HCT116 (cell line): Measurements from ENCODE around the gene LAMTOR4.

Experiments
- EGR1 ChIP-seq: IDR thresholded peaks from 2 replicates; pipeline ENCODE4 v1.6.1; 2012; ENCODE audit warnings: low read depth
- EZH2 ChIP-seq: fragments of 200-600 bp; sonication (generic); IDR thresholded peaks from 2 replicates; pipeline ENCODE4 v1.6.1; 2017; ENCODE audit warnings: antibody characterized with exemption, mixed run types
- POLR2A ChIP-seq: IDR thresholded peaks from 2 replicates; pipeline ENCODE4 v1.7.0; 2011; ENCODE audit warnings: borderline replicate concordance; ENCODE audit not compliant: insufficient read depth, insufficient read length; ENCODE audit errors: extremely low read depth

GRCh38 chr7:100099452-100099851 lies 49.3 kb upstream of the LAMTOR4 start:
- no peak for TF ChIP-seq EGR1
- no peak for TF ChIP-seq EZH2
- TF ChIP-seq POLR2A, result no peak
